Activated naive CD4-positive, alpha-beta T cell treated with anti-CD3 and anti-CD28 coated beads, Interleukin-2, amount 10 ng/mL, durations not matched to agents 7 days and 5 days (primary cell): Measurements from ENCODE around the gene ZNF565.
"Not testable (repeated sequence)": the region's sequence is repeated elsewhere in the genome, so short reads cannot be mapped to it uniquely, and the experiment has no call there.

Experiments used
- CTCF ChIA-PET: fragments of 350-600 bp; sonication (Branson Sonifier 250); formaldehyde crosslinking; loops from one replicate; lab custom pipeline; 2021; ENCODE audit warnings: antibody characterized with exemption; lab: Charles Lee
- DNase-seq: peaks from one replicate; pipeline ENCODE4 v3.0.0-alpha.2; 2020
- H3K27ac Mint-ChIP-seq: one replicate; pipeline ENCODE4 v1.8.0; 2021; ENCODE audit warnings: mild to moderate bottlenecking, moderate library complexity, mixed read lengths
- H3K27me3 Mint-ChIP-seq: one replicate; pipeline ENCODE4 v1.8.0; 2021; ENCODE audit warnings: mild to moderate bottlenecking, mixed read lengths
- H3K36me3 Mint-ChIP-seq: one replicate; pipeline ENCODE4 v1.8.0; 2021; ENCODE audit warnings: mixed read lengths
- H3K4me1 Mint-ChIP-seq: one replicate; pipeline ENCODE4 v1.8.0; 2021; ENCODE audit warnings: mixed read lengths
- H3K4me3 Mint-ChIP-seq: one replicate; pipeline ENCODE4 v1.8.0; 2021; ENCODE audit warnings: mild to moderate bottlenecking, moderate library complexity, mixed read lengths
- H3K9me3 Mint-ChIP-seq: one replicate; pipeline ENCODE4 v1.8.0; 2021; ENCODE audit warnings: mixed read lengths

The ZNF565 gene

DNA sequence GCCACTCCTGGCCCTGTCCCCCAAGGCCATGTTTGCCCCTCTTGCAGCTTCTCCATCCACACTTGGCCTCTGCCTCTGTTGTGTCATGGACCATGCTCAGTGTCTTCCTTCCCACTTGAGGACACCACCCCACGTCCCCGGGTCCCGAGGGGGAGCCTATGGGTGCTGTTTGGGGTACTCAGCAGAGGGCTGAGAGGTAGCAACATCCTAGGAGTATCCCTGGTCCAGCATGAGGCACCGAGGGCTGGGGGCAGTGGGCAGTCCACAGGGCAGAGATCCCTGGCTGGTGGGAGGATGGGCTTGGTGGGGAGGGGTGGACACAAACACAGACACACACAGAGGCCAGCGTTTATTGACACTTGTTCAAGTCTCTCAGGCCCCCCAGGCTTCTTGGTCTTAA, 63.9 kb downstream of the ZNF565 start:
- peaks cover 41% of the 10 kb centered on the region for H3K36me3 Mint-ChIP-seq
- CTCF ChIA-PET: no interaction called here
- peaks cover 14% of the 10 kb centered on the region for H3K4me1 Mint-ChIP-seq
- H3K27ac Mint-ChIP-seq: no peak overlapping the region
- no peak for DNase-seq
- no peaks in the 10 kb centered on the region for H3K27me3 Mint-ChIP-seq
- H3K9me3 Mint-ChIP-seq: no peaks in the 10 kb centered on the region
- no peak overlapping the region for H3K4me3 Mint-ChIP-seq

- H3K27me3 Mint-ChIP-seq: no peaks in the 10 kb centered on the region
- peaks cover 43% of the 10 kb centered on the region for H3K36me3 Mint-ChIP-seq
- no peak overlapping the region for H3K4me3 Mint-ChIP-seq
- H3K9me3 Mint-ChIP-seq: no peaks in the 10 kb centered on the region
- CTCF ChIA-PET: no interaction called here
- DNase-seq: no peak
- peak overlapping the region; percentile 26 for H3K27ac Mint-ChIP-seq
- peaks cover 14% of the 10 kb centered on the region for H3K4me1 Mint-ChIP-seq
Observed at GRCh38 chr19:36149673-36150406, 64.6 kb downstream of the ZNF565 start.

DNA sequence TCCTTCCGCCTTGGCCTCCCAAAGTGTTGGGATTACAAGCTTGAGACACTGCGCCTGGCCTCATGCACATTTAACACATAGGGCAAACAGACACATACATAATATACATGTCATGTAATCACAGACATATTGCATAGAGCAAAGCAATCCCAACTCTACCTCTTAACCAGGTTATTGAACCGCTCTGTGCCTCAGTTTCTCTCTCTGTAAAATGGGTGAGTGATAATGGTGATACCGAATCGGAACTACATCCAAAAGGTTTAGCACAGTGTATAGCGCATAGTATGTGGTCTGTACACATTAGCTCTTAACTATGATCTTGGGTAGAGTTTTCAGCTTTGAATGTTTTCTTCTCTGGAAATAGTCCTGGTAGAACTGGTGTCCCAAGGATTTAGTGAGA, 69.8 kb downstream of the ZNF565 start:
- CTCF ChIA-PET: interaction anchor here (1.0 to 1.4 kb wide), 2 partner anchors 17 to 25 kb away, joined by 3 to 4 read pairs; no protein-coding TSS in a partner anchor

GRCh38 chr19:36142496-36142895, 72.0 kb downstream of the ZNF565 start:
- no peak overlapping the region for H3K27ac Mint-ChIP-seq
- H3K4me1 Mint-ChIP-seq: peaks cover 30% of the 10 kb centered on the region
- peaks cover 40% of the 10 kb centered on the region for H3K36me3 Mint-ChIP-seq
- no peaks in the 10 kb centered on the region for H3K27me3 Mint-ChIP-seq
- CTCF ChIA-PET: no interaction called here
- no peak for DNase-seq
- H3K9me3 Mint-ChIP-seq: peaks cover 3% of the 10 kb centered on the region
- peak overlapping the region; percentile 27 for H3K4me3 Mint-ChIP-seq

More for the DNA sequence above, 69.8 kb downstream of the ZNF565 start:
- Mint-ChIP-seq H3K36me3 (peaks cover 51% of the 10 kb centered on the region), H3K27ac (no peak overlapping the region), H3K4me1 (peaks cover 31% of the 10 kb centered on the region), H3K9me3 (peaks cover 3% of the 10 kb centered on the region), H3K27me3 (no peaks in the 10 kb centered on the region), H3K4me3 (no peak overlapping the region)
- DNase-seq: no peak

- no peak overlapping the region for H3K4me3 Mint-ChIP-seq
- H3K36me3 Mint-ChIP-seq: peaks cover 38% of the 10 kb centered on the region
- H3K27me3 Mint-ChIP-seq: no peaks in the 10 kb centered on the region
- peaks cover 3% of the 10 kb centered on the region for H3K9me3 Mint-ChIP-seq
- H3K4me1 Mint-ChIP-seq: peaks cover 29% of the 10 kb centered on the region
- CTCF ChIA-PET: no interaction called here
- no peak overlapping the region for H3K27ac Mint-ChIP-seq
- DNase-seq: no peak
Observed at GRCh38 chr19:36142046-36142445, 72.4 kb downstream of the ZNF565 start.

- peak; percentile 92 for DNase-seq
- CTCF ChIA-PET: no interaction called here
- Mint-ChIP-seq H3K27ac (peak overlapping the region; percentile 96), H3K4me1 (peaks cover 36% of the 10 kb centered on the region), H3K36me3 (peaks cover 32% of the 10 kb centered on the region), H3K9me3 (peaks cover 3% of the 10 kb centered on the region), H3K27me3 (no peaks in the 10 kb centered on the region), H3K4me3 (peak overlapping the region; percentile 96)
Observed at GRCh38 chr19:36141039-36141927, 73.2 kb downstream of the ZNF565 start.

DNA sequence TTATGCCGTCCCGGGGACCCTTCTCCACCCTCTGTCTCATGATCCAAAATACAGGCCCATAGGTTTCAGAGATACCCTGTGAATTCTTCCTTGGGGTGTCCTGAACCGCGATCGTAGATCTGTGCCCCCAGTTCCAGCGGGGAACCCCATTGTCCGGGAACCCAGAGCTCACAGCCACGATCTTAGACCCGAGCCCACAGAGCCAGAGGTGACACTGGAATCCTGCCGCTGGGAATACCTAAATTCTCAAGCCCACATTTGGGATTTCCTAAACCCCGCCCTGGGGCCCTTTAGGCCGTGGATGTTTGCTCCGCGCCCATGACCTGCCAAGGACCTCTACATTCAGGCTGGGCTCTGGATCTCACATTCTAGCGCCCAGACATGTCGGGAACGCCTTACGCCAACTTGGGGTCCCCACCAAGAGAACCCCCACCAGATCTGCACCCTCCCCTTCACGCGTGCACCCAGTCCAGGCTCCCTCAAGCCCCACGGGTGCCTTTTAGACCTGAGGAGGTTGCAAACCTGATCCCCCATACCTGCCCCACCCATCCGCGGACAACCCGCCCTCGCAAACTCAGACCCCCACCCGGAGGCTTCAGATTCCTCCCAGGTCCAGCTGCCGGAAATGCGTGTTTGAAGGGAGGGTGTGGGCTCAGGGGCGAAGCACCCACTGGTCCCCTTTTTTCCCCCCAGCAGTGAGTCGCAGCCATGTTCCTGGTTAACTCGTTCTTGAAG, 74.0 kb downstream of the ZNF565 start:
- Mint-ChIP-seq H3K36me3 (peaks cover 23% of the 10 kb centered on the region), H3K27ac (peak overlapping the region; percentile 96), H3K4me1 (peaks cover 41% of the 10 kb centered on the region), H3K27me3 (peaks cover under 1% of the 10 kb centered on the region), H3K9me3 (peaks cover 3% of the 10 kb centered on the region), H3K4me3 (peak overlapping the region; percentile 96)
- peak; percentile 72 for DNase-seq
- CTCF ChIA-PET: interaction anchor here (5.5 kb wide), 1 partner anchor 12 kb away, joined by 28 read pairs; no protein-coding TSS in a partner anchor

- Mint-ChIP-seq H3K27me3 (peaks cover 8% of the 10 kb centered on the region), H3K4me3 (peak within 1 kb of the TSS; percentile 96), H3K36me3 (peaks cover 23% of the 10 kb centered on the region), H3K4me1 (peaks cover 44% of the 10 kb centered on the region), H3K27ac (peak within 1 kb of the TSS; percentile 96), H3K9me3 (peaks cover 3% of the 10 kb centered on the region)
- CTCF ChIA-PET: interaction anchor here (5.5 kb wide), 1 partner anchor 11 kb away, joined by 28 read pairs; no protein-coding TSS in a partner anchor
- DNase-seq: peak; percentile 94
Observed at GRCh38 chr19:36139473-36140303, 74.8 kb downstream of the ZNF565 start, which contains the start of gene CAPNS1. Gene CAPNS1, plus strand, starts transcription at chr19:36140066. Its CDS starts 946 bp downstream, at chr19:36141012.

DNA sequence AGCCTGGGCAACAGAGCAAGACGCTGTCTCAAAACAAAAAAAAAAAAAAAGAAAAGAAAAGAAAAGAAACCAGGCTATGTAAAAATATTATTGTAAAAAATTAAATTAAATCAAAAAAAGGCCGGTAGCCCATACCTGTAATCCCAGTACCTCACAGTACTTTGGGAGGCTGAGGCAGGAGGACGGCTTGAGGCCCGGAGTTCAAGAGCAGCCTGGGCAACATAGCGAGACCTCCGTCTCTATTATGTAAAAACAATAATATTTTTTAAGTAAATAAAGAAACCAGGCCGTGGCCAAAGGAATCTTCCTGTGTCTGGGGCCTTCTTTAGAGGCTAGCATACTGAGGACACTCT, 75.4 kb downstream of the ZNF565 start:
- Mint-ChIP-seq H3K4me1 (peaks cover 44% of the 10 kb centered on the region), H3K36me3 (peaks cover 23% of the 10 kb centered on the region), H3K9me3 (peaks cover 3% of the 10 kb centered on the region), H3K4me3 (peak overlapping the region; percentile 96), H3K27me3 (peaks cover 10% of the 10 kb centered on the region), H3K27ac (peak overlapping the region; percentile 96)
- CTCF ChIA-PET: interaction anchor here (5.5 kb wide), 1 partner anchor 10 kb away, joined by 28 read pairs; no protein-coding TSS in a partner anchor
- no peak for DNase-seq

DNA sequence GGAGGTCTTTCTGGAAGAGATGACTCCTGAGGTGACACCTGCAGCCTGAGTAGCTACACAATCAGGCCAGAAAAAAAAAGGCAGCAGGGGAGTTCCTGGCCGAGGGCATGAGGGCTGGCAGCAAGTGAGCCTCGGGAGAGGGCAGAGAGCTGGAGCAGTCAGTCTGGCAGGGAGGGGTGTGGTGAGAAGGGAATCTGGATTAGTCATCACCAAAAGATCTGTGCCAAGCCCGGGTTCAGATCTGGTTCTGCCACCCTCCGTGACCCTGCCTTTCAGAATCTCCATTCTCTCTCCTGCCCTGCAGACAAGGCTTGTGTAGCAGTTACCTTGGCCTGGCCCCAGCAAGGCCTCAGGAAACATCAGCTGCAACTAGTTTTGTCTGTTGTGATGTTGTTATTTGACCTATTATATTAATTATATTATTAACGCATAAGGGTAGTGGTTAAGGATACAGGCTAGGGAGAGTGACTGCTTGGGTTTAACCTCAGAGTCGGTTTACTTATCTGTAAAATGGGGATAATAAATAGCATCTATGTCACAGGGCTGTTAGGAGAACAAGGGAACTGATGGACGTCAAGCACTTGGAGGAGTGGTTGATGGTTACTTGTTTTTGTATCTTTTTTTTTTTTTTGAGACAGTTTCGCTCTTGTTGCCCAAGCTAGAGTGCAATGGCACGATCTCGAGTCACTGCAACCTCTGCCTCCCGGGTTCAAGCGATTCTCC, 77.3 kb downstream of the ZNF565 start:
- peaks cover 10% of the 10 kb centered on the region for H3K27me3 Mint-ChIP-seq
- peaks cover 50% of the 10 kb centered on the region for H3K4me1 Mint-ChIP-seq
- H3K9me3 Mint-ChIP-seq: peaks cover 3% of the 10 kb centered on the region
- H3K27ac Mint-ChIP-seq: peak overlapping the region; percentile 60
- CTCF ChIA-PET: interaction anchor here (0.6 to 5.5 kb wide), 2 partner anchors 8 to 341 kb away, joined by 3 to 28 read pairs; no protein-coding TSS in a partner anchor
- no peak for DNase-seq
- no peak overlapping the region for H3K4me3 Mint-ChIP-seq
- peaks cover 13% of the 10 kb centered on the region for H3K36me3 Mint-ChIP-seq

- H3K4me3 Mint-ChIP-seq, H3K36me3 Mint-ChIP-seq, CTCF ChIA-PET, H3K27me3 Mint-ChIP-seq, H3K9me3 Mint-ChIP-seq, H3K27ac Mint-ChIP-seq, DNase-seq: not testable (repeated sequence)
- H3K4me1 Mint-ChIP-seq: peaks cover 51% of the 10 kb centered on the region
Observed at GRCh38 chr19:36134867-36135266, 79.6 kb downstream of the ZNF565 start.
